ENCODE measurements around the gene SMIM7. TPM values are rescaled to one million over a fixed set of nuclear protein-coding genes. Genes with fewer than 3 reads are reported as not detected.

The SMIM7 gene
- total RNA-seq, 1 experiment from 2014 or later, result 66.4 TPM

GRCh38 chr19:16702123-16702522 is 42.2 kb upstream of the SMIM7 start:
- H3K4me3 ChIP-seq (replicated peaks in 1 of 2; ENCODE audit: low read depth in 1 of 2, low read length in 2 of 2), result no peak overlapping the region
- no peak for TF ChIP-seq SIN3A (IDR thresholded peaks at IDR 0.05; ENCODE audit: low read depth)
- no peak for TF ChIP-seq EGR1 (IDR thresholded peaks at IDR 0.05; ENCODE audit: low read depth)
- TF ChIP-seq, protein P1, sequence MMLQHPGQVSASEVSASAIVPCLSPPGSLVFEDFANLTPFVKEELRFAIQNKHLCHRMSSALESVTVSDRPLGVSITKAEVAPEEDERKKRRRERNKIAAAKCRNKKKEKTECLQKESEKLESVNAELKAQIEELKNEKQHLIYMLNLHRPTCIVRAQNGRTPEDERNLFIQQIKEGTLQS (IDR thresholded peaks at IDR 0.05), result no peak
- TF ChIP-seq SRF (IDR thresholded peaks at IDR 0.05; ENCODE audit: low read depth), result no peak
- no peak for TF ChIP-seq ZBTB33 (IDR thresholded peaks at IDR 0.05; ENCODE audit: extremely low read depth, insufficient replicate concordance, low read length)
- TF ChIP-seq ZFX (IDR thresholded peaks at IDR 0.05), result no peak
- no peak for TF ChIP-seq CBX3 (IDR thresholded peaks at IDR 0.05; ENCODE audit: low read depth)
- TF ChIP-seq, protein P2, sequence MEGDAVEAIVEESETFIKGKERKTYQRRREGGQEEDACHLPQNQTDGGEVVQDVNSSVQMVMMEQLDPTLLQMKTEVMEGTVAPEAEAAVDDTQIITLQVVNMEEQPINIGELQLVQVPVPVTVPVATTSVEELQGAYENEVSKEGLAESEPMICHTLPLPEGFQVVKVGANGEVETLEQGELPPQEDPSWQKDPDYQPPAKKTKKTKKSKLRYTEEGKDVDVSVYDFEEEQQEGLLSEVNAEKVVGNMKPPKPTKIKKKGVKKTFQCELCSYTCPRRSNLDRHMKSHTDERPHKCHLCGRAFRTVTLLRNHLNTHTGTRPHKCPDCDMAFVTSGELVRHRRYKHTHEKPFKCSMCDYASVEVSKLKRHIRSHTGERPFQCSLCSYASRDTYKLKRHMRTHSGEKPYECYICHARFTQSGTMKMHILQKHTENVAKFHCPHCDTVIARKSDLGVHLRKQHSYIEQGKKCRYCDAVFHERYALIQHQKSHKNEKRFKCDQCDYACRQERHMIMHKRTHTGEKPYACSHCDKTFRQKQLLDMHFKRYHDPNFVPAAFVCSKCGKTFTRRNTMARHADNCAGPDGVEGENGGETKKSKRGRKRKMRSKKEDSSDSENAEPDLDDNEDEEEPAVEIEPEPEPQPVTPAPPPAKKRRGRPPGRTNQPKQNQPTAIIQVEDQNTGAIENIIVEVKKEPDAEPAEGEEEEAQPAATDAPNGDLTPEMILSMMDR (IDR thresholded peaks at IDR 0.05 in 2 of 3, conservative IDR thresholded peaks at IDR 0.05 in 1 of 3; ENCODE audit: borderline replicate concordance in 1 of 3, insufficient read depth in 1 of 3, low read depth in 2 of 3, low read length in 2 of 3), result no peak
- no peak for TF ChIP-seq EZH2 (IDR thresholded peaks at IDR 0.05)
- TF ChIP-seq CEBPB (IDR thresholded peaks at IDR 0.05; ENCODE audit: low read depth), result no peak
- TF ChIP-seq POLR2AphosphoS5 (IDR thresholded peaks at IDR 0.05; ENCODE audit: low read depth, low read length), result no peak
- TF ChIP-seq, protein P3, sequence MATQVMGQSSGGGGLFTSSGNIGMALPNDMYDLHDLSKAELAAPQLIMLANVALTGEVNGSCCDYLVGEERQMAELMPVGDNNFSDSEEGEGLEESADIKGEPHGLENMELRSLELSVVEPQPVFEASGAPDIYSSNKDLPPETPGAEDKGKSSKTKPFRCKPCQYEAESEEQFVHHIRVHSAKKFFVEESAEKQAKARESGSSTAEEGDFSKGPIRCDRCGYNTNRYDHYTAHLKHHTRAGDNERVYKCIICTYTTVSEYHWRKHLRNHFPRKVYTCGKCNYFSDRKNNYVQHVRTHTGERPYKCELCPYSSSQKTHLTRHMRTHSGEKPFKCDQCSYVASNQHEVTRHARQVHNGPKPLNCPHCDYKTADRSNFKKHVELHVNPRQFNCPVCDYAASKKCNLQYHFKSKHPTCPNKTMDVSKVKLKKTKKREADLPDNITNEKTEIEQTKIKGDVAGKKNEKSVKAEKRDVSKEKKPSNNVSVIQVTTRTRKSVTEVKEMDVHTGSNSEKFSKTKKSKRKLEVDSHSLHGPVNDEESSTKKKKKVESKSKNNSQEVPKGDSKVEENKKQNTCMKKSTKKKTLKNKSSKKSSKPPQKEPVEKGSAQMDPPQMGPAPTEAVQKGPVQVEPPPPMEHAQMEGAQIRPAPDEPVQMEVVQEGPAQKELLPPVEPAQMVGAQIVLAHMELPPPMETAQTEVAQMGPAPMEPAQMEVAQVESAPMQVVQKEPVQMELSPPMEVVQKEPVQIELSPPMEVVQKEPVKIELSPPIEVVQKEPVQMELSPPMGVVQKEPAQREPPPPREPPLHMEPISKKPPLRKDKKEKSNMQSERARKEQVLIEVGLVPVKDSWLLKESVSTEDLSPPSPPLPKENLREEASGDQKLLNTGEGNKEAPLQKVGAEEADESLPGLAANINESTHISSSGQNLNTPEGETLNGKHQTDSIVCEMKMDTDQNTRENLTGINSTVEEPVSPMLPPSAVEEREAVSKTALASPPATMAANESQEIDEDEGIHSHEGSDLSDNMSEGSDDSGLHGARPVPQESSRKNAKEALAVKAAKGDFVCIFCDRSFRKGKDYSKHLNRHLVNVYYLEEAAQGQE (IDR thresholded peaks at IDR 0.05; ENCODE audit: low read depth), result no peak
- TF ChIP-seq, protein P4, sequence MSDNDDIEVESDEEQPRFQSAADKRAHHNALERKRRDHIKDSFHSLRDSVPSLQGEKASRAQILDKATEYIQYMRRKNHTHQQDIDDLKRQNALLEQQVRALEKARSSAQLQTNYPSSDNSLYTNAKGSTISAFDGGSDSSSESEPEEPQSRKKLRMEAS (IDR thresholded peaks at IDR 0.05), result no peak
- TF ChIP-seq POLR2A (IDR thresholded peaks at IDR 0.05; ENCODE audit: borderline replicate concordance, extremely low read depth, insufficient read depth, insufficient read length), result no peak
- TF ChIP-seq ZNF274 (IDR thresholded peaks at IDR 0.05; ENCODE audit: low read depth, low read length), result no peak
- no peak for TF ChIP-seq JUND (IDR thresholded peaks at IDR 0.05)
- no peak for TF ChIP-seq FOSL1 (IDR thresholded peaks at IDR 0.05; ENCODE audit: low read depth)
- TF ChIP-seq ELF1 (IDR thresholded peaks at IDR 0.05; ENCODE audit: borderline replicate concordance, low read depth), result no peak
- TF ChIP-seq TCF7L2 (IDR thresholded peaks at IDR 0.05; ENCODE audit: borderline replicate concordance, extremely low read depth, insufficient read depth, insufficient read length), result no peak
- ATAC-seq, result no peak
- no peaks in the 10 kb centered on the region for H3K36me3 ChIP-seq (ENCODE audit: control insufficient read depth in 1 of 2, insufficient read depth in 2 of 2, low read length in 2 of 2)
- RAD21 ChIA-PET (ENCODE audit: low non-redundant PET in 1 of 2, low total read pairs in 2 of 2, uncharacterized antibody in 2 of 2, unreplicated experiment in 2 of 2), result no interaction called here
- CTCF ChIA-PET, result no interaction called here
- H4K20me1 ChIP-seq (ENCODE audit: insufficient read depth), result no peaks in the 10 kb centered on the region
- no peaks in the 10 kb centered on the region for H3K9me2 ChIP-seq (ENCODE audit: insufficient read depth)
- H3K4me2 ChIP-seq (ENCODE audit: low read length), result no peak overlapping the region
- H2AFZ ChIP-seq (ENCODE audit: low read depth, low read length, poor library complexity, severe bottlenecking), result no peak overlapping the region
- POLR2A ChIA-PET, result interaction anchor here (1.7 kb wide), 1 partner anchor 16 kb away, joined by 3 read pairs; no protein-coding TSS in a partner anchor
- no peak overlapping the region for H3K27ac ChIP-seq (ENCODE audit: low read depth, low read length)
- no peak for DNase-seq (ENCODE audit: low read depth, low spot score)
- intact Hi-C loops (cut with micrococcal nuclease), result no loop called here
- H3K9me3 ChIP-seq (ENCODE audit: control insufficient read depth in 1 of 2, insufficient read depth in 1 of 2, low read depth in 1 of 2, low read length in 2 of 2), result no peaks in the 10 kb centered on the region
- no peak overlapping the region for H3K9ac ChIP-seq (ENCODE audit: low read length)
- no peaks in the 10 kb centered on the region for H3K27me3 ChIP-seq (ENCODE audit: insufficient read depth, low read length)
- BruUV-seq (replicated peaks), result no TSS peak
- H3K79me2 ChIP-seq (ENCODE audit: insufficient read depth, low read length), result no peaks in the 10 kb centered on the region
- peaks cover 0 to 3% of the 10 kb centered on the region in 2 experiments; a peak in 1 of 4 replicates for H3K4me1 ChIP-seq (ENCODE audit: control insufficient read depth in 1 of 2, insufficient read depth in 2 of 2, low read length in 2 of 2)
